ENCODE data around the gene BTN3A1. TPM values are rescaled to one million over a fixed set of nuclear protein-coding genes. Genes with fewer than 3 reads are reported as not detected.

Gene BTN3A1
- polyA plus RNA-seq, 1 experiment, result 18.4 TPM

DNA sequence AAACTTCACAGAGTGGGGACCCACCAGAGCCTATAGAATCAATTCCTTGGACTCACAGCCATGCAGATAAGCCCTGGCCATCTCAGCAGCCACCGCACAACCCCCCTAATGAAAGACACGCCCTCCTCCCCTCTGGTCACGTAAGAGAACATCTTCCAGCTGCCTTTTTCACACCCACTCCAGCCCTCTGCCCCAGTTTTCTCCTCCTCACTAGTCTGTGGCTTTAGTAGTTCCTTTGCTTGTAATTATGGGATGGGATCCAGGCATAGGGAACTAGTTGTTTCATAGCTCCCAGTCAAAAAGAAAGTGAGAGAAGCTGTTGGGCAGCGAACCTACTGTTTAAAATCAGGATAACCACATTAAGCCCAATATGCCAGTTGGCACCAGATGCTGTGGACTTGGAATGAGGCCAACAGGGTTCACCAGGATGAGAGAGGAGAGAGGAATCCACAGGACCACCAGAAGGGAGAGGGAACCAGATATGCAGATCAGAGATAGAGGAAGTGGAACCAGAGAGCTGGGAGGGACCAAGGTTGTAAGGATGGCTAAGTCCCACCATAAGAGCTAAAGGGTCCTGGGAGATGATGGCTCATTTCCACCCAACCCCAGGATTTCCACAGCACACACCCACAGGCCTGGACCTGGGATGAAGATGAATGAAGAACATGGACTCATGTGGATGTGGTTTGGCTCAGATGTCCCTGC lies 9.0 kb upstream of the BTN3A1 start:
- CTCF ChIA-PET, result interaction anchor here (0.8 kb wide), 1 partner anchor 50 kb away, joined by 3 read pairs; no protein-coding TSS in a partner anchor
- no peak for DNase-seq (ENCODE audit: low read depth)
- Histone ChIP-seq H3K36me3 (ENCODE audit: control insufficient read depth, insufficient read depth, low read length) (peaks cover 4% of the 10 kb centered on the region), H3K27me3 (ENCODE audit: control insufficient read depth, insufficient read depth, low read length) (no peaks in the 10 kb centered on the region), H3K4me3 (ENCODE audit: low read depth, low read length) (no peak overlapping the region)
- TF ChIP-seq, protein P1, sequence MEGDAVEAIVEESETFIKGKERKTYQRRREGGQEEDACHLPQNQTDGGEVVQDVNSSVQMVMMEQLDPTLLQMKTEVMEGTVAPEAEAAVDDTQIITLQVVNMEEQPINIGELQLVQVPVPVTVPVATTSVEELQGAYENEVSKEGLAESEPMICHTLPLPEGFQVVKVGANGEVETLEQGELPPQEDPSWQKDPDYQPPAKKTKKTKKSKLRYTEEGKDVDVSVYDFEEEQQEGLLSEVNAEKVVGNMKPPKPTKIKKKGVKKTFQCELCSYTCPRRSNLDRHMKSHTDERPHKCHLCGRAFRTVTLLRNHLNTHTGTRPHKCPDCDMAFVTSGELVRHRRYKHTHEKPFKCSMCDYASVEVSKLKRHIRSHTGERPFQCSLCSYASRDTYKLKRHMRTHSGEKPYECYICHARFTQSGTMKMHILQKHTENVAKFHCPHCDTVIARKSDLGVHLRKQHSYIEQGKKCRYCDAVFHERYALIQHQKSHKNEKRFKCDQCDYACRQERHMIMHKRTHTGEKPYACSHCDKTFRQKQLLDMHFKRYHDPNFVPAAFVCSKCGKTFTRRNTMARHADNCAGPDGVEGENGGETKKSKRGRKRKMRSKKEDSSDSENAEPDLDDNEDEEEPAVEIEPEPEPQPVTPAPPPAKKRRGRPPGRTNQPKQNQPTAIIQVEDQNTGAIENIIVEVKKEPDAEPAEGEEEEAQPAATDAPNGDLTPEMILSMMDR (IDR thresholded peaks at IDR 0.05; ENCODE audit: insufficient read depth, low read depth, low read length), result no peak
- POLR2A ChIA-PET, result no interaction called here

DNA sequence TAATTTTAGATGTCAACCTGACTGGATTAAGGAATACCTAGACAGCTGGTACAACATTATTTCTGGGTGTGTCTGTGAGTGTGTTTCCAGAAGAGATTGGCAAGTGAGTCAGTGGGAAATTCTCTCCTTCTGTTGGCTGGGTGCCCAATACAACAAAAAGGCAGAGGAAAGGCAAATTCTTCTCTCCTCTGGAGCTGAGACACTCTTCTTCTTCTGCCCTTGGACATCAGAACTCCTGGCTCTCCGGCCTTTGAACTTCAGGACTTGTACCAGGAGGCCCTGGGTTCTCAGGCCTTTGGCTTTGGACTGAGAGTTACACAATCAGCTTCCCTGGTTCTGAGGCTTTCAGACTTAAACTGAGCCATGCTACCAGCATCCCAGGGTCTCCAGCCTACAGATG lies 7.8 kb upstream of the BTN3A1 start:
- H3K27me3 ChIP-seq (ENCODE audit: control insufficient read depth, insufficient read depth, low read length), result no peaks in the 10 kb centered on the region
- TF ChIP-seq, protein P1 (IDR thresholded peaks at IDR 0.05; ENCODE audit: insufficient read depth, low read depth, low read length), result no peak
- DNase-seq (ENCODE audit: low read depth), result no peak
- H3K36me3 ChIP-seq (ENCODE audit: control insufficient read depth, insufficient read depth, low read length), result peaks cover 4% of the 10 kb centered on the region
- ChIA-PET CTCF (interaction anchor here (1.1 to 1.4 kb wide), 2 partner anchors 20 to 90 kb away, joined by 3 to 7 read pairs; no protein-coding TSS in a partner anchor), POLR2A (no interaction called here)
- H3K4me3 ChIP-seq (ENCODE audit: low read depth, low read length), result no peak overlapping the region

DNA sequence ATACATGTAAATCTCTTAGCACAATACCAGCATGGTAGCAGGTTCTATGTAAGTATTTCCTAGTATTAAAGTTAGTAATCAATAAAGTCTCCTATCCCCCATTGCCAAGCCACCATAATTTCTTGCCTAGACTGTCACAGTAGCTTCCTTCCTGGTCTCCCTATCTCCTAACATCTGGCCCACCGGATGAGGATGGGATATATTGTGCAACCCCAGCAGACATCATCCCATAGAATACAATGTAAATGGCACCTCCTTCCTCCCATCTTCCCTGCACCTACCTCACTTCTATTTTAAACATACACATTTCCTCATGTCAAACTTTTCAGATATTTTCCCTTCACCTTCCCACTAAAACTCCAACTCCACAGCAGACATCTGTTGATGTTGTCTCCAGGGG lies 3.5 kb upstream of the BTN3A1 start:
- TF ChIP-seq, protein P1 (IDR thresholded peaks at IDR 0.05; ENCODE audit: insufficient read depth, low read depth, low read length), result no peak
- CTCF ChIA-PET, result no interaction called here
- POLR2A ChIA-PET, result no interaction called here
- no peak for DNase-seq (ENCODE audit: low read depth)
- no peaks in the 10 kb centered on the region for H3K36me3 ChIP-seq (ENCODE audit: control insufficient read depth, insufficient read depth, low read length)
- no peaks in the 10 kb centered on the region for H3K27me3 ChIP-seq (ENCODE audit: control insufficient read depth, insufficient read depth, low read length)
- H3K4me3 ChIP-seq (ENCODE audit: low read depth, low read length), result no peak overlapping the region

DNA sequence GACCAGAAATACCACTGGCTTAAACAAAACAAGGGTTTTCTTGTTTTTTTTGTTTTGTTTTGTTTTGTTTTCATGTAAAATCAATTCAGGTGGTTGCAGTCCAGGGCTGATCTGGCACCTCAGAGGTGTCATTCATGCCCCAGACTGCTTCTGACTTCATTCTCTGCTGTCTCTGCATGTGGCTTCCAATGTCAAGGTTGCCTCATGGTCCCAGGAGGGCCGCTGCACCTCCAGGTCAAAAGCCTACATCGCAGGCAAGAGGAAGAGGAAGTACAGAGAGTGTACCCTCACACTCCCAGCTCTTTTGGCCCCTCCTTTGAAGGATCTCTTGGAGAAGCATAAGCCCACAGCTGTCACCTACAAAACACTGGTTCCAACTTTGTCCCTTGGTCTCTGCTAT lies 1.4 kb upstream of the BTN3A1 start:
- Histone ChIP-seq H3K36me3 (ENCODE audit: control insufficient read depth, insufficient read depth, low read length) (no peaks in the 10 kb centered on the region), H3K4me3 (ENCODE audit: low read depth, low read length) (no peak overlapping the region), H3K27me3 (ENCODE audit: control insufficient read depth, insufficient read depth, low read length) (no peaks in the 10 kb centered on the region)
- POLR2A ChIA-PET, result no interaction called here
- no peak for DNase-seq (ENCODE audit: low read depth)
- CTCF ChIA-PET, result no interaction called here
- TF ChIP-seq, protein P1 (IDR thresholded peaks at IDR 0.05; ENCODE audit: insufficient read depth, low read depth, low read length), result no peak

DNA sequence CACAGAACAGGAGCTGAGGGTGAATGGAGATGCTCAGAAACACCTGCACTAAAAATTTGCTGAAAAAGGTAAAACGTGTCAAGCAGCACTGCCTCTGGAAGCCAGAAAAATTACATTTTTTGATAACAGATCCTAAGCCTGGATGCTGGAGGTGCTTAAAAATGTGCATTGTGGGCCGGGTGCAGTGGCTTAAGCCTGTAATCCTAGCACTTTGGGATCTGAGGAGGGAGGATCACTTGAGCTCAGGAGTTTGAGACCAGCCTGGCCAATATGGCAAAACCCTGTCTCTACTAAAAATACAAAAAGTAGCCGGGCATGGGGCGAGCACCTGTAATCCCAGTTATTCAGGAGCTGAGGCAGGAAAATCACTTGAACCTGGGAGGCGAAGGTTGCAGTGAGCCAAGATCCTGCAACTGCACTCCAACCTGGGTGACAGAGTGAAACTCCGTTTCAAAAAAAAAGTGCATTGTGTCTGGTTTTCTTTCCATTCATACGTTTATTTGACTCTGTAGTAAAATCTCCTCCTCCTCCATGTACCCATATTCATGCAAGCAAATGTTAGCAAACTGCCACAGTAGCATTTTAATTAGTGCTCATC lies 587 bp upstream of the BTN3A1 start:
- ChIA-PET CTCF (no interaction called here), POLR2A (no interaction called here)
- no peak for DNase-seq (ENCODE audit: low read depth)
- TF ChIP-seq, protein P1 (IDR thresholded peaks at IDR 0.05; ENCODE audit: insufficient read depth, low read depth, low read length), result no peak
- H3K27me3 ChIP-seq (ENCODE audit: control insufficient read depth, insufficient read depth, low read length), result no peaks in the 10 kb centered on the region
- no peaks in the 10 kb centered on the region for H3K36me3 ChIP-seq (ENCODE audit: control insufficient read depth, insufficient read depth, low read length)
- H3K4me3 ChIP-seq (ENCODE audit: low read depth, low read length), result peak overlapping the region; percentile 47

Measured in BJ (cell line).